Astrocyte (in vitro differentiated cells and primary cell): ENCODE measurements around the gene ALMS1. TPM values are rescaled to one million over a fixed set of nuclear protein-coding genes. Genes with fewer than 3 reads are reported as not detected.
"Not testable (repeated sequence)": the region's sequence is repeated elsewhere in the genome, so short reads cannot be mapped to it uniquely, and the experiment has no call there.

Experiments used
- DNase-seq: peaks from one replicate; pipeline ENCODE4 v3.0.0-alpha.2; 2010; ENCODE audit warnings: low read depth
- FAIRE-seq: peaks from 2 replicates; lab custom pipeline; 2011; peaks lifted over from hg19 to GRCh38; lab: Jason Lieb, UNC
- H2AFZ ChIP-seq: 2 replicates; pipeline ENCODE4 v1.6.0; 2012; ENCODE audit warnings: low read depth, low read length, inconsistent platforms
- H3K27ac ChIP-seq: 2 replicates; pipeline ENCODE4 v1.5.1; 2011; ENCODE audit warnings: low read depth, low read length, inconsistent platforms
- H3K27me3 ChIP-seq: 2 replicates; pipeline ENCODE4 v1.6.0; 2011; ENCODE audit warnings: low read length, inconsistent platforms; ENCODE audit not compliant: insufficient read depth
- H3K36me3 ChIP-seq: 2 replicates; pipeline ENCODE4 v1.5.1; 2011; ENCODE audit warnings: low read length, inconsistent platforms; ENCODE audit not compliant: insufficient read depth
- H3K4me1 ChIP-seq: 2 replicates; pipeline ENCODE4 v1.5.1; 2011; ENCODE audit warnings: low read length, inconsistent platforms; ENCODE audit not compliant: insufficient read depth
- H3K4me2 ChIP-seq: 2 replicates; pipeline ENCODE4 v1.6.0; 2012; ENCODE audit warnings: low read length, inconsistent platforms
- H3K4me3 ChIP-seq: 2 replicates; pipeline ENCODE4 v1.5.1; 2011; ENCODE audit warnings: low read depth, mild to moderate bottlenecking, low read length, inconsistent platforms; ENCODE audit not compliant: insufficient read depth
- H3K79me2 ChIP-seq: 2 replicates; pipeline ENCODE4 v1.6.0; 2012; ENCODE audit warnings: mild to moderate bottlenecking, low read length, inconsistent platforms; ENCODE audit not compliant: insufficient read depth
- H3K9ac ChIP-seq: 2 replicates; pipeline ENCODE4 v1.6.0; 2012; ENCODE audit warnings: mild to moderate bottlenecking, low read length, inconsistent platforms
- H3K9me3 ChIP-seq: 2 replicates; pipeline ENCODE4 v1.5.1; 2012; ENCODE audit warnings: low read depth, mild to moderate bottlenecking, low read length, inconsistent platforms; ENCODE audit not compliant: insufficient read depth
- H4K20me1 ChIP-seq: 2 replicates; pipeline ENCODE4 v1.6.0; 2012; ENCODE audit warnings: low read length, inconsistent platforms; ENCODE audit not compliant: insufficient read depth
- H3K27ac Mint-ChIP-seq: one replicate; pipeline ENCODE4 v1.8.0; 2021; ENCODE audit warnings: mild to moderate bottlenecking, mixed read lengths; ENCODE audit not compliant: unreplicated experiment
- H3K27me3 Mint-ChIP-seq: one replicate; pipeline ENCODE4 v1.8.0; 2021; ENCODE audit warnings: low read depth, mixed read lengths; ENCODE audit not compliant: unreplicated experiment
- H3K36me3 Mint-ChIP-seq: one replicate; pipeline ENCODE4 v1.8.0; 2021; ENCODE audit warnings: low read depth, mixed read lengths; ENCODE audit not compliant: unreplicated experiment
- H3K4me1 Mint-ChIP-seq: one replicate; pipeline ENCODE4 v1.8.0; 2021; ENCODE audit warnings: low read depth, mixed read lengths; ENCODE audit not compliant: unreplicated experiment
- H3K4me3 Mint-ChIP-seq: one replicate; pipeline ENCODE4 v1.8.0; 2021; ENCODE audit warnings: mild to moderate bottlenecking, moderate library complexity, mixed read lengths; ENCODE audit not compliant: unreplicated experiment
- H3K9me3 Mint-ChIP-seq: one replicate; pipeline ENCODE4 v1.8.0; 2021; ENCODE audit warnings: mild to moderate bottlenecking, mixed read lengths; ENCODE audit not compliant: unreplicated experiment
- CTCF ChIP-seq: IDR thresholded peaks from 2 replicates; pipeline ENCODE4 v1.5.1; 2011; ENCODE audit warnings: low read depth, mild to moderate bottlenecking, inconsistent platforms, low read length, moderate library complexity; ENCODE audit not compliant: insufficient read depth
- total RNA-seq: library from RNA; stranded (reverse); gene quantifications from 2 replicates; pipeline ENCODE4 v1.2.1, GENCODE V29; 2021

ALMS1 gene
- total RNA-seq, 1 donor from 2014 or later = 14.6 TPM

- H3K79me2 ChIP-seq, H3K36me3 ChIP-seq, H3K27ac Mint-ChIP-seq, H3K4me1 ChIP-seq, H4K20me1 ChIP-seq, FAIRE-seq, H3K4me3 ChIP-seq, H3K9me3 Mint-ChIP-seq, H3K4me1 Mint-ChIP-seq, H3K36me3 Mint-ChIP-seq, H2AFZ ChIP-seq, H3K4me2 ChIP-seq, H3K9me3 ChIP-seq, H3K9ac ChIP-seq, H3K4me3 Mint-ChIP-seq, H3K27ac ChIP-seq, H3K27me3 Mint-ChIP-seq, DNase-seq, H3K27me3 ChIP-seq: not testable (repeated sequence)
Measured at GRCh38 chr2:73626237-73626636, 240.6 kb downstream of the ALMS1 start.

GRCh38 chr2:73628493-73628892 is 242.9 kb downstream of the ALMS1 start:
- not testable (repeated sequence) for FAIRE-seq

GRCh38 chr2:73630662-73631266 is 245.1 kb downstream of the ALMS1 start:
- not testable (repeated sequence) for H3K4me3 ChIP-seq, H3K36me3 Mint-ChIP-seq, H3K27me3 Mint-ChIP-seq, H2AFZ ChIP-seq, H3K4me1 ChIP-seq, H3K4me1 Mint-ChIP-seq, H3K27ac Mint-ChIP-seq, H3K4me3 Mint-ChIP-seq, FAIRE-seq, H3K79me2 ChIP-seq, H3K9ac ChIP-seq, H3K27me3 ChIP-seq, H3K9me3 ChIP-seq, H3K9me3 Mint-ChIP-seq, DNase-seq, H4K20me1 ChIP-seq, H3K4me2 ChIP-seq, H3K36me3 ChIP-seq, H3K27ac ChIP-seq
- TF ChIP-seq CTCF = peak; percentile 43

More at GRCh38 chr2:73628493-73628892, 242.9 kb downstream of the ALMS1 start:
- H3K79me2 ChIP-seq, DNase-seq, H3K9ac ChIP-seq, H4K20me1 ChIP-seq, H3K4me1 ChIP-seq, H2AFZ ChIP-seq, H3K4me3 Mint-ChIP-seq, H3K4me2 ChIP-seq, H3K27ac ChIP-seq, H3K27ac Mint-ChIP-seq, H3K9me3 ChIP-seq, H3K36me3 ChIP-seq, H3K9me3 Mint-ChIP-seq, H3K27me3 Mint-ChIP-seq, H3K4me3 ChIP-seq, H3K27me3 ChIP-seq, H3K4me1 Mint-ChIP-seq, H3K36me3 Mint-ChIP-seq: not testable (repeated sequence)

- not testable (repeated sequence) for FAIRE-seq, H3K4me3 Mint-ChIP-seq, H3K9me3 ChIP-seq, DNase-seq, H3K27me3 Mint-ChIP-seq, H4K20me1 ChIP-seq, H2AFZ ChIP-seq, H3K27ac Mint-ChIP-seq, H3K79me2 ChIP-seq, H3K27ac ChIP-seq, H3K9ac ChIP-seq, H3K4me2 ChIP-seq, H3K36me3 Mint-ChIP-seq, H3K4me1 ChIP-seq, H3K4me3 ChIP-seq, H3K27me3 ChIP-seq, H3K4me1 Mint-ChIP-seq, H3K36me3 ChIP-seq
- H3K9me3 Mint-ChIP-seq = peaks cover 13% of the 10 kb centered on the region
Measured at GRCh38 chr2:73636977-73637376, 251.3 kb downstream of the ALMS1 start.
